ENCODE results near the gene HINT2.

DNA sequence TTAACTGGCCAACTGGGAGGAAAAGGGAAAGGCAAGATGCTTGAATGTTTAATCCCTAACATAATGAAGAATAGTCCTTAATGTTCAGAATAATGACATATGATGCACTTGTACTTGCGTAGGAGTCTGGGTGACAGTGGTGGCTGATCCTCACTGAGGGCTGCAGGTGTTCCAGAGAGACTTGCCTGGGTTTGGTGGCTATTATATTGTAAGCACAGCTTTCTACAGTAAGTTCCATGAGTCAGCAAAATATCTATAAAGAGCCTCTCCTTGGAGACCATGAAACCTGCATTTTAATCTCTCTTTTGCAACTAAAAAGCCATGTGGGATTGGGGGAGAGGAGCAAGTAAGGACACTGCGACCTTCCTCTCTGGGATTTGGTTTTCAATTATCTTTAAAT, 25.3 kb downstream of the HINT2 start:
- TF ChIP-seq, protein P1, sequence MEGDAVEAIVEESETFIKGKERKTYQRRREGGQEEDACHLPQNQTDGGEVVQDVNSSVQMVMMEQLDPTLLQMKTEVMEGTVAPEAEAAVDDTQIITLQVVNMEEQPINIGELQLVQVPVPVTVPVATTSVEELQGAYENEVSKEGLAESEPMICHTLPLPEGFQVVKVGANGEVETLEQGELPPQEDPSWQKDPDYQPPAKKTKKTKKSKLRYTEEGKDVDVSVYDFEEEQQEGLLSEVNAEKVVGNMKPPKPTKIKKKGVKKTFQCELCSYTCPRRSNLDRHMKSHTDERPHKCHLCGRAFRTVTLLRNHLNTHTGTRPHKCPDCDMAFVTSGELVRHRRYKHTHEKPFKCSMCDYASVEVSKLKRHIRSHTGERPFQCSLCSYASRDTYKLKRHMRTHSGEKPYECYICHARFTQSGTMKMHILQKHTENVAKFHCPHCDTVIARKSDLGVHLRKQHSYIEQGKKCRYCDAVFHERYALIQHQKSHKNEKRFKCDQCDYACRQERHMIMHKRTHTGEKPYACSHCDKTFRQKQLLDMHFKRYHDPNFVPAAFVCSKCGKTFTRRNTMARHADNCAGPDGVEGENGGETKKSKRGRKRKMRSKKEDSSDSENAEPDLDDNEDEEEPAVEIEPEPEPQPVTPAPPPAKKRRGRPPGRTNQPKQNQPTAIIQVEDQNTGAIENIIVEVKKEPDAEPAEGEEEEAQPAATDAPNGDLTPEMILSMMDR (IDR thresholded peaks at IDR 0.05), result no peak
- no peak for TF ChIP-seq ZFX (IDR thresholded peaks at IDR 0.05; ENCODE audit: borderline replicate concordance)
